ENCODE data around the gene CLVS2.

Gene CLVS2

DNA sequence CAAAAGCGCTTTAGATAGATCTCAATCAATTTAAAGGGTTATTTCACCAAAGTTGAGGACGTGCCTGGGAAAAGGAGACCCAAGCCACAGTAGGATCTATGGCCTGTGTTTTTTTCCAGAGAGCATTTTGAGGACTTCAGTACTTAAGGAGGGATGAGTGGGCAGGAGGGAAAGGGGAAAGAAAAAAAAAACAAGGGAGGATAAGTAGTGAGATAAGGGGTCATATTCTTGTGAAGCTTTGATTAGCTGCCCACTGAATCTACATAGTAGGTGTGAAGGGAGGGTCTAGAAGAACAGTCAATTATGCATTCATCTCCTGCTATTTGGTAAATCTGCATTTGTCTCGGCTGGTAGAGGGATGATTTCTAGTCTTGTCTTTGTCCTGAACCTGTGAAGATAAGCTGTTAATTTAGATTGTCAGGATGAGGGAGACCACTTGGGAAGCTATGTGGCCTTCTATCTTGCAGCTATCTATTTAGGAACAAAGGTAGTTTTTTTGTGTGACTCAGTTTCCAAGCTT, 48.4 kb downstream of the CLVS2 start:
- Histone ChIP-seq H3K9me2 (replicated peaks; ENCODE audit: insufficient read depth, low read length) (no peaks in the 10 kb centered on the region), H3F3A (ENCODE audit: insufficient read depth, low read length) (no peaks in the 10 kb centered on the region), H3K4me1 (ENCODE audit: low read length) (no peaks in the 10 kb centered on the region), H3K36me3 (replicated peaks; ENCODE audit: insufficient read depth, low read length) (no peaks in the 10 kb centered on the region), H3K4me3 (ENCODE audit: low read length) (no peak overlapping the region), H3K27ac (ENCODE audit: low read length) (no peak overlapping the region), H3K4me2 (ENCODE audit: low read depth, low read length) (no peak overlapping the region), H2AFZ (ENCODE audit: low read length) (no peak overlapping the region), H3K79me2 (ENCODE audit: low read length) (no peaks in the 10 kb centered on the region), H3K9ac (ENCODE audit: low read length) (no peak overlapping the region), H3K27me3 (replicated peaks; ENCODE audit: insufficient read depth, low read length) (no peaks in the 10 kb centered on the region), H4K20me1 (ENCODE audit: insufficient read depth, low read length) (no peaks in the 10 kb centered on the region), H3K9me3 (replicated peaks; ENCODE audit: insufficient read depth, low read length) (no peaks in the 10 kb centered on the region)
- DNase-seq = no peak
- TF ChIP-seq EZH2 (optimal IDR thresholded peaks at IDR 0.05; ENCODE audit: low read depth, low read length) (no peak), EZH2phosphoT487 (IDR thresholded peaks at IDR 0.05; ENCODE audit: low read length) (no peak)
- TF ChIP-seq, protein P1, sequence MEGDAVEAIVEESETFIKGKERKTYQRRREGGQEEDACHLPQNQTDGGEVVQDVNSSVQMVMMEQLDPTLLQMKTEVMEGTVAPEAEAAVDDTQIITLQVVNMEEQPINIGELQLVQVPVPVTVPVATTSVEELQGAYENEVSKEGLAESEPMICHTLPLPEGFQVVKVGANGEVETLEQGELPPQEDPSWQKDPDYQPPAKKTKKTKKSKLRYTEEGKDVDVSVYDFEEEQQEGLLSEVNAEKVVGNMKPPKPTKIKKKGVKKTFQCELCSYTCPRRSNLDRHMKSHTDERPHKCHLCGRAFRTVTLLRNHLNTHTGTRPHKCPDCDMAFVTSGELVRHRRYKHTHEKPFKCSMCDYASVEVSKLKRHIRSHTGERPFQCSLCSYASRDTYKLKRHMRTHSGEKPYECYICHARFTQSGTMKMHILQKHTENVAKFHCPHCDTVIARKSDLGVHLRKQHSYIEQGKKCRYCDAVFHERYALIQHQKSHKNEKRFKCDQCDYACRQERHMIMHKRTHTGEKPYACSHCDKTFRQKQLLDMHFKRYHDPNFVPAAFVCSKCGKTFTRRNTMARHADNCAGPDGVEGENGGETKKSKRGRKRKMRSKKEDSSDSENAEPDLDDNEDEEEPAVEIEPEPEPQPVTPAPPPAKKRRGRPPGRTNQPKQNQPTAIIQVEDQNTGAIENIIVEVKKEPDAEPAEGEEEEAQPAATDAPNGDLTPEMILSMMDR (IDR thresholded peaks at IDR 0.05; ENCODE audit: low read length) = no peak

DNA sequence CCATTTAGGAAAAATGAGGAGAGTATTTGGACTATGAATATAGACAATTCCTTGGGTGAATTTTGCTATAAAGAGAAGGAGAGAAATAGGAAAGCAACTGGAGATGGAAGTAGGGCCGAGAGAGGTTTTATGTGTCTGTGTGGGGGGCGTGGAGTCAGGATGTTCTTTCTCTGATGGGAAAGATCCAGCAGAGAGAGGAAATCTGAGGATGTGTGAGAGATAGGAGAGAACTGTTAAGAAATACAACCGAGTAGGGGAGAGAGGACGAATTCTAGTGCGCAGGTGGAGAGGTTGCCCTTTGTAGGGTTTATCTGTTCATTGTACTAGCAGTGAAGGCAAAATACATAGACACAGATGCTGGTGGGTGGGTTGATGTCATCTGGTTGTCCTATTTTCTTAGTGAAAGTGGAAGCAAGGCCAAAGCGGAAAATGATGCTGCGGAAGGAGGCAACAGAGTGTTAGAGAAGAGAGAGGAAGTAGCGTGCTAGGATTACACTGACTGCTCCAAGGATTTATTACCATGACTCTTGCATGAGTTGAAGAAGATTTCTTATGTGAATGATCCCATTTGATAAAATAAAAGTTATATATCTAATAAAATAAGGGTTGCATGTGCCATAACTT, 57.7 kb downstream of the CLVS2 start:
- Histone ChIP-seq H3K4me1 (ENCODE audit: low read length) (no peaks in the 10 kb centered on the region), H3K79me2 (ENCODE audit: low read length) (no peaks in the 10 kb centered on the region), H3K9me3 (replicated peaks; ENCODE audit: insufficient read depth, low read length) (no peaks in the 10 kb centered on the region), H3K9ac (ENCODE audit: low read length) (no peak overlapping the region), H3K27ac (ENCODE audit: low read length) (no peak overlapping the region), H4K20me1 (ENCODE audit: insufficient read depth, low read length) (no peaks in the 10 kb centered on the region), H2AFZ (ENCODE audit: low read length) (no peak overlapping the region), H3K4me3 (ENCODE audit: low read length) (no peak overlapping the region), H3K36me3 (replicated peaks; ENCODE audit: insufficient read depth, low read length) (no peaks in the 10 kb centered on the region), H3K27me3 (replicated peaks; ENCODE audit: insufficient read depth, low read length) (no peaks in the 10 kb centered on the region), H3K9me2 (replicated peaks; ENCODE audit: insufficient read depth, low read length) (no peaks in the 10 kb centered on the region), H3F3A (ENCODE audit: insufficient read depth, low read length) (no peaks in the 10 kb centered on the region), H3K4me2 (ENCODE audit: low read depth, low read length) (no peak overlapping the region)
- TF ChIP-seq, protein P1 (IDR thresholded peaks at IDR 0.05; ENCODE audit: low read length) = no peak
- no peak for TF ChIP-seq EZH2phosphoT487 (IDR thresholded peaks at IDR 0.05; ENCODE audit: low read length)
- no peak for TF ChIP-seq EZH2 (optimal IDR thresholded peaks at IDR 0.05; ENCODE audit: low read depth, low read length)
- DNase-seq = no peak

DNA sequence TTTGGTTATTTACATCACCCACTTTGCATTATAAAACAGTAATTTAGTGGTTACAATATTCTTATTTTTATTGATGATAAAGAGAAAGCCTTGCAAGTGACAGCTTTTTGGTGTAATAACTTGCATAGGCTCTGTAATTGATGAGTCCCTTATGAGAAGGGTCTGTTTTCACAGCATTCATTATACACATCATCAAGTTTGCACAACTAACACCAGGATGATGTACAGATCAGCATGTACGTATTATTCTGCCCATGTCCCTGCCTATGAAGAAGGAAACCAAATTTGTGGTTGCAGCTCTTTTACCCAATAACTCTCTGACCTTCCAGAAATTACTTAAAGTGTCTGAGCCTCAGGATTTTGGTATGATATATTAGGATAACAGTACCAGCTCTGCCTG, 59.2 kb downstream of the CLVS2 start:
- Histone ChIP-seq H3K9ac (ENCODE audit: low read length) (no peak overlapping the region), H3F3A (ENCODE audit: insufficient read depth, low read length) (no peaks in the 10 kb centered on the region), H3K4me1 (ENCODE audit: low read length) (no peaks in the 10 kb centered on the region), H3K4me3 (ENCODE audit: low read length) (no peak overlapping the region), H3K36me3 (replicated peaks; ENCODE audit: insufficient read depth, low read length) (no peaks in the 10 kb centered on the region), H3K9me2 (replicated peaks; ENCODE audit: insufficient read depth, low read length) (no peaks in the 10 kb centered on the region), H3K4me2 (ENCODE audit: low read depth, low read length) (no peak overlapping the region), H3K27me3 (replicated peaks; ENCODE audit: insufficient read depth, low read length) (no peaks in the 10 kb centered on the region), H3K79me2 (ENCODE audit: low read length) (no peaks in the 10 kb centered on the region), H3K9me3 (replicated peaks; ENCODE audit: insufficient read depth, low read length) (no peaks in the 10 kb centered on the region), H2AFZ (ENCODE audit: low read length) (no peak overlapping the region), H4K20me1 (ENCODE audit: insufficient read depth, low read length) (no peaks in the 10 kb centered on the region), H3K27ac (ENCODE audit: low read length) (no peak overlapping the region)
- no peak for DNase-seq
- TF ChIP-seq EZH2 (optimal IDR thresholded peaks at IDR 0.05; ENCODE audit: low read depth, low read length) (no peak), EZH2phosphoT487 (IDR thresholded peaks at IDR 0.05; ENCODE audit: low read length) (no peak)
- TF ChIP-seq, protein P1 (IDR thresholded peaks at IDR 0.05; ENCODE audit: low read length) = no peak

All from MM.1S (cell line).